ENCODE results near the gene GRAMD2A.

DNA sequence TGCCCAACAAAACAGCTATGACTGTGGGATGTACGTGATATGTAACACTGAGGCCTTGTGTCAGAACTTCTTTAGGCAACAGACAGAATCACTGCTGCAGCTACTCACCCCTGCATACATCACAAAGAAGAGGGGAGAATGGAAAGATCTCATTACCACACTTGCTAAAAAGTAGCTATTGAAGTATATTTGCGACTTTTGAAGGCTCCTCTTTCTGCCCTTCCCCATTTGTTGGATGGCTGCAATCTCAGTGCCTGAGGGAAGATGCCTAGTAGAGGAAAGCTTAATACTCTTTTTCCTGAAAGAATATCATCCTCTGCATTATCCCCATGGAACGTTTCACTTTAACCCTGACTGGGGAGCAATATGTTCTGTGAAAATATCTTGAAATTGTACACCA lies 57.5 kb downstream of the GRAMD2A start:
- TF ChIP-seq EZH2 (IDR thresholded peaks at IDR 0.05; ENCODE audit: borderline replicate concordance, low read length): no peak
- TF ChIP-seq, protein P1, sequence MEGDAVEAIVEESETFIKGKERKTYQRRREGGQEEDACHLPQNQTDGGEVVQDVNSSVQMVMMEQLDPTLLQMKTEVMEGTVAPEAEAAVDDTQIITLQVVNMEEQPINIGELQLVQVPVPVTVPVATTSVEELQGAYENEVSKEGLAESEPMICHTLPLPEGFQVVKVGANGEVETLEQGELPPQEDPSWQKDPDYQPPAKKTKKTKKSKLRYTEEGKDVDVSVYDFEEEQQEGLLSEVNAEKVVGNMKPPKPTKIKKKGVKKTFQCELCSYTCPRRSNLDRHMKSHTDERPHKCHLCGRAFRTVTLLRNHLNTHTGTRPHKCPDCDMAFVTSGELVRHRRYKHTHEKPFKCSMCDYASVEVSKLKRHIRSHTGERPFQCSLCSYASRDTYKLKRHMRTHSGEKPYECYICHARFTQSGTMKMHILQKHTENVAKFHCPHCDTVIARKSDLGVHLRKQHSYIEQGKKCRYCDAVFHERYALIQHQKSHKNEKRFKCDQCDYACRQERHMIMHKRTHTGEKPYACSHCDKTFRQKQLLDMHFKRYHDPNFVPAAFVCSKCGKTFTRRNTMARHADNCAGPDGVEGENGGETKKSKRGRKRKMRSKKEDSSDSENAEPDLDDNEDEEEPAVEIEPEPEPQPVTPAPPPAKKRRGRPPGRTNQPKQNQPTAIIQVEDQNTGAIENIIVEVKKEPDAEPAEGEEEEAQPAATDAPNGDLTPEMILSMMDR (IDR thresholded peaks at IDR 0.05; ENCODE audit: low read length): no peak
